Measurements from ENCODE around the gene ZMIZ1. TPM values are rescaled to one million over a fixed set of nuclear protein-coding genes. Genes with fewer than 3 reads are reported as not detected.

Gene ZMIZ1
- total RNA-seq, 1 donor from 2014 or later, result 46.2 TPM

DNA sequence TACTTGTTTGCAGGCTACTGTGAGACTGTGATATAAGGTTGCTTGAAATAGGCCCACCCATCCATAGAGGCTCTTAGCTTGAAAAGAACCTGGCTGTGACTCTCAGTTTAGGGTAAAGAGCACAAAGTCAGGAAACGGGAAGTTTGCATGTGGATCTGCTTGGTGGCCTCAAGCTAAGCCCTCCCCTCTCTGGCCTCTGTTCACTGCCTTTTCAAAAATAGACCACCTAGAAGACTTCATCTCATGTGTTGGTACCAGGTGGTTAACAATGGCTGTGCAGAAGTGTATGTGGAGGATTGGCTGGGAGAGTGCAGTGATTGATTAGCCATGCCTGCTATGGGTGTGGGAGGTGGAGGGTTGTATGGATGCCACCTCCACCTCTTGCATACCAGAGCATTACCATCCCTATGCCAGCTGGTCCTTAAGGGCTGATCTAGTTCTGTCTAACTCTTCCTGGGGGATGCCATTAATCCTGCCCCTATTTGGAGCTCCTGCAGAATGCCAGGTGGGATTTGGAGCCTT lies 122.0 kb downstream of the ZMIZ1 start:
- no peak overlapping the region for H3K4me3 Mint-ChIP-seq (ENCODE audit: unreplicated experiment)
- H3K36me3 Mint-ChIP-seq (ENCODE audit: low read depth), result peaks cover 4% of the 10 kb centered on the region

DNA sequence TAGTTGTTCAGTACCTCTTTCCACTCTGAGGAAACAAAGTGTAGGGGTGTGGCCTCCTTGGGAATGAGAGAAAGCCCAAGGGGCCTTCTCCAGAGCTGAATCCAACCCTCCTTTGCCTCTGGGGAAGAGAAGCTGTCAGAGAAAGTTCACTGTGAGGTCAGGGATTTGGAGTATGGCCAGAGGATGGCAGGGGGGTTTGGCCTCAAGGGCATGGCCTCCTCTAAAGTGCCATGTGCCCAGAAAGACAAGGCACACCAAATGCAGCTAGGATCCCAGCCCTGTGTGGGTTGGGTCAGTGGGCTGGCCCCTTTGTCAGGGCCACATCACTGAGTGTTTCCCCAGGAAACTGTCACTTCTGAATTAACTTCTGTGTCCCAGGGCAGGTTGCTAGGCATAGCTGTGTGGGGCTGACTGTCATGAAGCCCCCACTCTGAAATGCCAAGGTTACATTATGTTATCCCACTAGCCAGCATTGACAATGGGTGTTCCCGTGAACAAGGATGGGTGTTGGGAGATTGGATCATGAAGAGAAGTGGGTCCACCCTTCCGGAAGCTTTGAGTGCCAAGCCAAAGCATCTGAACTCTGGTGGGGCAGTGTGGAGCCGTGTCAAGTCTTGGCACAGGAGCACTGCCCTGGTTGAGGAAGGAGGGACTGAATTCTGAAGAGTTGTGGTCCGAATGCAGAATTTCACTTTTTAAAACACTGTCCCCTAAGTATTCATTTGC lies 123.3 kb downstream of the ZMIZ1 start:
- Mint-ChIP-seq H3K4me3 (ENCODE audit: unreplicated experiment) (no peak overlapping the region), H3K27ac (ENCODE audit: unreplicated experiment) (no peak overlapping the region), H3K36me3 (ENCODE audit: low read depth) (peaks cover 4% of the 10 kb centered on the region), H3K9me3 (ENCODE audit: low read depth) (no peaks in the 10 kb centered on the region), H3K4me1 (ENCODE audit: low read depth) (peaks cover 70% of the 10 kb centered on the region), H3K27me3 (ENCODE audit: low read depth) (no peaks in the 10 kb centered on the region)
- no peak for DNase-seq (ENCODE audit: low spot score)
- TF ChIP-seq, protein P1, sequence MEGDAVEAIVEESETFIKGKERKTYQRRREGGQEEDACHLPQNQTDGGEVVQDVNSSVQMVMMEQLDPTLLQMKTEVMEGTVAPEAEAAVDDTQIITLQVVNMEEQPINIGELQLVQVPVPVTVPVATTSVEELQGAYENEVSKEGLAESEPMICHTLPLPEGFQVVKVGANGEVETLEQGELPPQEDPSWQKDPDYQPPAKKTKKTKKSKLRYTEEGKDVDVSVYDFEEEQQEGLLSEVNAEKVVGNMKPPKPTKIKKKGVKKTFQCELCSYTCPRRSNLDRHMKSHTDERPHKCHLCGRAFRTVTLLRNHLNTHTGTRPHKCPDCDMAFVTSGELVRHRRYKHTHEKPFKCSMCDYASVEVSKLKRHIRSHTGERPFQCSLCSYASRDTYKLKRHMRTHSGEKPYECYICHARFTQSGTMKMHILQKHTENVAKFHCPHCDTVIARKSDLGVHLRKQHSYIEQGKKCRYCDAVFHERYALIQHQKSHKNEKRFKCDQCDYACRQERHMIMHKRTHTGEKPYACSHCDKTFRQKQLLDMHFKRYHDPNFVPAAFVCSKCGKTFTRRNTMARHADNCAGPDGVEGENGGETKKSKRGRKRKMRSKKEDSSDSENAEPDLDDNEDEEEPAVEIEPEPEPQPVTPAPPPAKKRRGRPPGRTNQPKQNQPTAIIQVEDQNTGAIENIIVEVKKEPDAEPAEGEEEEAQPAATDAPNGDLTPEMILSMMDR (IDR thresholded peaks at IDR 0.05), result no peak

More for the DNA sequence above, 122.0 kb downstream of the ZMIZ1 start:
- no peak overlapping the region for H3K27ac Mint-ChIP-seq (ENCODE audit: unreplicated experiment)
- no peaks in the 10 kb centered on the region for H3K27me3 Mint-ChIP-seq (ENCODE audit: low read depth)
- TF ChIP-seq, protein P1 (IDR thresholded peaks at IDR 0.05), result no peak
- H3K9me3 Mint-ChIP-seq (ENCODE audit: low read depth), result no peaks in the 10 kb centered on the region
- no peak for DNase-seq (ENCODE audit: low spot score)
- peaks cover 82% of the 10 kb centered on the region for H3K4me1 Mint-ChIP-seq (ENCODE audit: low read depth)

- no peak overlapping the region for H3K4me3 Mint-ChIP-seq (ENCODE audit: unreplicated experiment)
- no peaks in the 10 kb centered on the region for H3K9me3 Mint-ChIP-seq (ENCODE audit: low read depth)
- no peaks in the 10 kb centered on the region for H3K27me3 Mint-ChIP-seq (ENCODE audit: low read depth)
- H3K4me1 Mint-ChIP-seq (ENCODE audit: low read depth), result peaks cover 69% of the 10 kb centered on the region
- H3K36me3 Mint-ChIP-seq (ENCODE audit: low read depth), result peaks cover 4% of the 10 kb centered on the region
- TF ChIP-seq, protein P1 (IDR thresholded peaks at IDR 0.05), result no peak
- H3K27ac Mint-ChIP-seq (ENCODE audit: unreplicated experiment), result no peak overlapping the region
- no peak for DNase-seq (ENCODE audit: low spot score)
Observed at GRCh38 chr10:79192677-79193003, 123.9 kb downstream of the ZMIZ1 start.

GRCh38 chr10:79193694-79194382 lies 125.1 kb downstream of the ZMIZ1 start:
- H3K9me3 Mint-ChIP-seq (ENCODE audit: low read depth), result no peaks in the 10 kb centered on the region
- H3K36me3 Mint-ChIP-seq (ENCODE audit: low read depth), result no peaks in the 10 kb centered on the region
- H3K27ac Mint-ChIP-seq (ENCODE audit: unreplicated experiment), result no peak overlapping the region
- H3K4me3 Mint-ChIP-seq (ENCODE audit: unreplicated experiment), result no peak overlapping the region
- no peaks in the 10 kb centered on the region for H3K27me3 Mint-ChIP-seq (ENCODE audit: low read depth)
- TF ChIP-seq, protein P1 (IDR thresholded peaks at IDR 0.05), result no peak
- DNase-seq (ENCODE audit: low spot score), result no peak
- H3K4me1 Mint-ChIP-seq (ENCODE audit: low read depth), result peaks cover 60% of the 10 kb centered on the region

GRCh38 chr10:79195091-79195923 lies 126.5 kb downstream of the ZMIZ1 start:
- TF ChIP-seq, protein P1 (IDR thresholded peaks at IDR 0.05), result peak; percentile 99
- H3K36me3 Mint-ChIP-seq (ENCODE audit: low read depth), result no peaks in the 10 kb centered on the region
- no peak for DNase-seq (ENCODE audit: low spot score)
- no peaks in the 10 kb centered on the region for H3K9me3 Mint-ChIP-seq (ENCODE audit: low read depth)
- no peaks in the 10 kb centered on the region for H3K27me3 Mint-ChIP-seq (ENCODE audit: low read depth)
- peak overlapping the region; percentile 61 for H3K27ac Mint-ChIP-seq (ENCODE audit: unreplicated experiment)
- no peak overlapping the region for H3K4me3 Mint-ChIP-seq (ENCODE audit: unreplicated experiment)
- peaks cover 46% of the 10 kb centered on the region for H3K4me1 Mint-ChIP-seq (ENCODE audit: low read depth)
